Pancreas (tissue), 10 donors: Measurements from ENCODE around the gene OR4N2. TPM values are rescaled to one million over a fixed set of nuclear protein-coding genes. Genes with fewer than 3 reads are reported as not detected.
"Not testable (repeated sequence)": the region's sequence is repeated elsewhere in the genome, so short reads cannot be mapped to it uniquely, and the experiment has no call there.

ENCODE experiments used
- ATAC-seq, 4 donors: fragments of 200-7000 bp; cut with Tn5 transposase; one replicate each; pipeline versions ENCODE4 v1.8.0 to v1.9.1; 2020; ENCODE audit warnings: mild to moderate bottlenecking in 4 of 4, moderate library complexity in 4 of 4
- DNase-seq, 6 donors: peaks; one replicate each; pipeline ENCODE4 v3.0.0-alpha.2; 2020
- FAIRE-seq: peaks from 2 replicates; lab custom pipeline; 2012; peaks lifted over from hg19 to GRCh38; lab: Jason Lieb, UNC
- H3K27ac ChIP-seq, 4 donors: fragments of 200-600 bp; sonication (generic); 1 replicate in 3 of 4; 2 replicates in 1 of 4; pipeline versions ENCODE4 v1.5.0 to v1.8.0; 2020
- H3K27me3 ChIP-seq, 4 donors: fragments of 200-600 bp; one replicate each; pipeline ENCODE4 v1.8.0; 2021
- H3K36me3 ChIP-seq, 3 donors: fragments of 200-600 bp; sonication (generic) in 1 of 3; one replicate each; pipeline versions ENCODE4 v1.5.0 to v1.8.0; 2020 to 2021
- H3K4me1 ChIP-seq, 3 donors: fragments of 200-600 bp; one replicate each; pipeline ENCODE4 v1.8.0; 2021
- H3K4me3 ChIP-seq, 4 donors: fragments of 200-600 bp; sonication (generic) in 2 of 4; one replicate each; pipeline versions ENCODE4 v1.5.0 to v1.8.0; 2020 to 2021
- H3K9me3 ChIP-seq, 4 donors: fragments of 200-600 bp; one replicate each; pipeline ENCODE4 v1.8.0; 2021
- WGBS, 2 donors: extraction: QIAGEN DNeasy Blood & Tissue Kit; methylation state at CpG; one replicate each; pipeline ENCODE4 v1.1.7; 2013; 5-methylcytosine and 5-hydroxymethylcytosine counted together
- intact Hi-C, 3 donors: fragments of 100-400 bp; cut with DNase I; formaldehyde crosslinking; loops; one replicate each; pipeline versions ENCODE4 v1.11.1 to v1.14.2; 2022
- polyA plus RNA-seq, 2 donors: library from polyadenylated mRNA; stranded (reverse); fragments of 200-250 nt; gene quantifications; one replicate each; pipeline ENCODE4 v1.2.3, GENCODE V29; 2013
- total RNA-seq, 6 donors: library from RNA; stranded (reverse); fragmentation: NEBNext Ultra II Directional in 4 of 6; extraction: Animal tissue kit (Norgen Biotek cat#: 25700) in 4 of 6; gene quantifications; one replicate each; pipeline versions ENCODE4 v1.2.1 to v1.2.4, GENCODE V29; 2021 to 2023
- TF ChIP-seq, protein P1 (sequence below), 4 donors: fragments of 200-600 bp; sonication (generic) in 3 of 4; IDR thresholded peaks; one replicate each; pipeline versions ENCODE4 v1.5.0 to v1.8.0; 2021; ENCODE audit warnings: antibody characterized with exemption in 4 of 4
- donor health status: healthy with polysubstance abuse.
- donor health status: DM: no; HTN: no; CAD: no; lungs with moderate emphysema.
- donor health status: DM: no; HTN: no; CAD: no.
- donor health status: control.
- donor health status: control.
- donor health status: Bipolar disorder and iron deficiency.
- donor health status: DM: yes; HTN: yes; CAD: no.
- donor health status: DM: no; HTN: no; CAD: no.
- donor health status: DM: no; HTN: no; CAD: no.
- donor health status: DM: yes; HTN: yes; CAD: no.

OR4N2 gene, protein sequence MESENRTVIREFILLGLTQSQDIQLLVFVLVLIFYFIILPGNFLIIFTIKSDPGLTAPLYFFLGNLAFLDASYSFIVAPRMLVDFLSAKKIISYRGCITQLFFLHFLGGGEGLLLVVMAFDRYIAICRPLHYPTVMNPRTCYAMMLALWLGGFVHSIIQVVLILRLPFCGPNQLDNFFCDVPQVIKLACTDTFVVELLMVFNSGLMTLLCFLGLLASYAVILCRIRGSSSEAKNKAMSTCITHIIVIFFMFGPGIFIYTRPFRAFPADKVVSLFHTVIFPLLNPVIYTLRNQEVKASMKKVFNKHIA
- total RNA-seq (not detected), polyA plus RNA-seq (not detected)

DNA sequence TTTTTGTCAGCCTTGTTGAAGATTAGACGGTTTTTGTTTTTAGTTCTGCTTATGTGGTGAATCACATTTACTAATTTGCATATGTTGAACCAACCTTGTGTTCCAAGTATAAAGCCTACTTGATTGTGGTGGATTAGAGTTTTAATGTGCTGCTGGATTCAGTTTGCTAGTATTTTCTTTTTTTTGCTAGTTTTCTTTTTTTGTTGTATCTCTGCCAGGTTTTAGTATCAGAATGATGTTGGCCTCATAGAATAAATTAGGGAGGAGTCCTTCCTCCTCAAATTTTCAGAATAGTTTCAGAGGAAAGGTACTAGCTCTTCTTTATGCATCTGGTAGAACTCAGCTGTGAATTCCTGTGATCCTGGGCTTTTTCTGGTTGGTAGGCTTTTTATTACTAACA lies at the start of gene OR4N2:
OR4N2 (plus strand) TSS at position 301 of the 400 bp plus-strand sequence. CDS start 23,679 bp downstream, outside the sequence.
- H3K9me3 ChIP-seq, H3K36me3 ChIP-seq, H3K27ac ChIP-seq, FAIRE-seq, intact Hi-C loops, ATAC-seq, H3K4me3 ChIP-seq, DNase-seq, H3K4me1 ChIP-seq, H3K27me3 ChIP-seq: not testable (repeated sequence)
- 40 to 78% methylated on average over 1 of the region's 1 CpG for WGBS, 2 donors

DNA sequence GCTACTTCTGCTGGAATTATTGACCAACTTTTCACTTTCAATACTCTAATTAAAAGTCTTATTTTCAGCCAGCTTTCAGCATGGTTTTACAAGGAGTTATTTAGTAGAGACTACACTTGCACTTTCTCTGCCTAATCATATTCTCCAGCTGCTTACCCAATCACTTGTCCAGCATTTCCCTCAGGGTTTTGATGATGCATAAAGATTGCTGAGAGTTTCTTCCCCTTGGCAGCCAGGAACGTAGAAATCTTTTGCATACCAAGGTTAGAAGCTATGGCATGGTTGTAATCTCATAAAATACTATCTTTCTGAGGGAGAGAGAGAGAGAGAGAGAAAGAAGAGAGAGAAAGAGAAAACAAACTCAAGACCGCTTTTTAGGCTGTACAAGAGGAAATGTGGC lies 49.4 kb upstream of the OR4N2 start:
- FAIRE-seq (no peak), DNase-seq (no peak), ATAC-seq (peak in 1 of 4 donors; percentile 23)
- intact Hi-C loops: no loop called here
- no peaks in the 10 kb centered on the region for H3K27me3 ChIP-seq
- no peak overlapping the region for H3K4me3 ChIP-seq
- H3K36me3 ChIP-seq: no peaks in the 10 kb centered on the region
- TF ChIP-seq, protein P1, sequence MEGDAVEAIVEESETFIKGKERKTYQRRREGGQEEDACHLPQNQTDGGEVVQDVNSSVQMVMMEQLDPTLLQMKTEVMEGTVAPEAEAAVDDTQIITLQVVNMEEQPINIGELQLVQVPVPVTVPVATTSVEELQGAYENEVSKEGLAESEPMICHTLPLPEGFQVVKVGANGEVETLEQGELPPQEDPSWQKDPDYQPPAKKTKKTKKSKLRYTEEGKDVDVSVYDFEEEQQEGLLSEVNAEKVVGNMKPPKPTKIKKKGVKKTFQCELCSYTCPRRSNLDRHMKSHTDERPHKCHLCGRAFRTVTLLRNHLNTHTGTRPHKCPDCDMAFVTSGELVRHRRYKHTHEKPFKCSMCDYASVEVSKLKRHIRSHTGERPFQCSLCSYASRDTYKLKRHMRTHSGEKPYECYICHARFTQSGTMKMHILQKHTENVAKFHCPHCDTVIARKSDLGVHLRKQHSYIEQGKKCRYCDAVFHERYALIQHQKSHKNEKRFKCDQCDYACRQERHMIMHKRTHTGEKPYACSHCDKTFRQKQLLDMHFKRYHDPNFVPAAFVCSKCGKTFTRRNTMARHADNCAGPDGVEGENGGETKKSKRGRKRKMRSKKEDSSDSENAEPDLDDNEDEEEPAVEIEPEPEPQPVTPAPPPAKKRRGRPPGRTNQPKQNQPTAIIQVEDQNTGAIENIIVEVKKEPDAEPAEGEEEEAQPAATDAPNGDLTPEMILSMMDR (IDR thresholded peaks at IDR 0.05): no peak
- WGBS, 2 donors: 28% methylated on average over 2 of the region's 2 CpGs
- H3K4me1 ChIP-seq: no peaks in the 10 kb centered on the region
- no peaks in the 10 kb centered on the region for H3K9me3 ChIP-seq
- no peak overlapping the region for H3K27ac ChIP-seq

DNA sequence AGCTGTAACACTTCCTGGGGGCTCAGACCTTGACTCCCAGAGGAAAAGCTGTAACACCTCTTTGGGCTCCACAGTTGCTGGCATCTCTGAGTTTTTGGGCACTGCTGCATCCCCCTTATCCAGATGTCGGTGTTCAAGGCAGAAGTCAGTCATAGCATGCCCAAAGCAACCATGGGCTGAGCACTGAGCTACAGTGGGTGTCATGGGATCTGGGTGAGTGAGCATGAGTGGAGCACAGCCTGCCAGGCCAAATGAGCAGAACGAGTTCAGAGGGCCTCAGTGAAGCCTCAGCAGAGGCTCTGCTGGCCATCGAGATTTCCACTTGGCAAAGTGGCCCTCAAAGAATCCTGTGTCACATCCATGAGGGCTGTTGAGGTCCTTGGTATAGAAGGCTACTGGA lies 32.1 kb upstream of the OR4N2 start:
- ATAC-seq, FAIRE-seq, intact Hi-C loops, H3K27ac ChIP-seq, H3K27me3 ChIP-seq, H3K36me3 ChIP-seq, DNase-seq, H3K4me1 ChIP-seq, H3K9me3 ChIP-seq, H3K4me3 ChIP-seq: not testable (repeated sequence)
- 36 to 39% methylated on average over 3 of the region's 3 CpGs for whole genome bisulfite sequencing, 2 donors

DNA sequence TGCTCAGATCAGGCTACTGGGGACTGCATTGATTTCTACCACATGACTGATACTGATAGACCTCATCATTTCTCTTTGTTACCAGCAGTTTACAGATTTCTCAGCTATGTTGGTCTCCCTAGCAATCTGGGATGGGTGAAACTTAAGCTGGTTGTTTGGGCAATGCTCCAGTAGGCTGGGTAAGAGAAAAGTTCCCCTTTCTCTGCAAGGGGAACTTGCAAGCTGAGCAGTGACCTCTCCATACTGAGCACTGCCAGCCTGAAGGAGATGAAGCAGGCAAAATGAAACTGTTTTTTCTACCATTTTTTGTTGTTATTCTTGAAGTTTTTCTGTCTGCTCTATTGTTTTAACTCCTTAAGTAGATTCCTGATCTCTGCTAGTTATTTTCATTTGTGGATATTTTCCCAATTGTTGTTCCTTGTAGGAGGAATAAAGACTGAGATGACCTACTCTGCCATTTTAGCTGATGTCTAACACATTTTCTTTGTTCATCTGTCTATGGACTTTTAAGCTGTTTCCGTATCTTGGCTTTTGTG lies 31.6 kb upstream of the OR4N2 start:
- H3K4me3 ChIP-seq: no peak overlapping the region
- TF ChIP-seq, protein P1 (IDR thresholded peaks at IDR 0.05): no peak
- DNase-seq: no peak
- intact Hi-C loops: no loop called here
- H3K4me1 ChIP-seq: no peaks in the 10 kb centered on the region
- H3K9me3 ChIP-seq: no peaks in the 10 kb centered on the region
- no peaks in the 10 kb centered on the region for H3K36me3 ChIP-seq
- H3K27me3 ChIP-seq: no peaks in the 10 kb centered on the region
- H3K27ac ChIP-seq: no peak overlapping the region
- WGBS, 2 donors: 80 to 87% methylated on average over 1 of the region's 1 CpG
- ATAC-seq: peak in 1 of 4 donors; percentile 71
- no peak for FAIRE-seq

DNA sequence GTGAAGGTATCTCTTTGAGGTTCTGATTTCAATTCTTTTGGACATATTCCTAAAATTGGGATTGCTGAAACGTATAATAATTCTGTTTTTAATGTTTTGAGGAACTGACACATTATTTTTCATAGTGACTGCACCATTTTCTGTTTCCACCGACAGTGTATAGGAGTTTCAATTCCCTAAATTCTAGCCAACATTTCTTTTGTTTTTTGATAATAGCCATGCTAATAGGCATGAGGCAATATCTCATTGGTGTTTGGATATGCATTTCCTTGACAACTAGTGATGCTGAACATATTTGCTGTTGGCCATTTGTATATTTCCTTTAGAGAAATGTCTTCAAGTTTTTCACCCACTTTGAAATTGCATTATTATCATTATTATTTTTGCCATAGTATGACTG lies 31.1 kb upstream of the OR4N2 start:
- DNase-seq, H3K4me3 ChIP-seq, intact Hi-C loops: not testable (repeated sequence)

DNA sequence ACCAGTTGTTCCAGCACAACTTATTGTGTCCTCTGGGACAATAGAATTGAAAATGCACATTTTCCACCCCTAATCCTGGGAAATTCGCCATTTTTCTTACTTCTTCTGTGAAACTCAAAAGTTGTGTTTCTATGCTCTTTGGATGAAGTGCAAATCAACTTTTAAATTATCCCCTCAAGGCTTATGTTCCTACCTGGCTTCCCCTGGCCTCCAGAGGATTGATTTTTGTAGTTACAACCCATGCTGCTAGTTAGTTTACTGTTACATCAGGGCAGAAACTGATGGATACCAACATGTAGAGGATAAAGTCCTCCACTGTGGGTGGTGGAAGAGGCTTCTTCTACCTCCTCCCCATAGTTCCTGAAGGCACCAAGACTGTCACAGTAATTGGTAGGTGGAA lies 30.4 kb upstream of the OR4N2 start, which contains the start of gene OR4M1:
OR4M1 (plus strand) TSS at position 301 of the 400 bp plus-strand sequence. CDS start 6,819 bp downstream, outside the sequence.
- H3K9me3 ChIP-seq, FAIRE-seq, H3K4me1 ChIP-seq, H3K36me3 ChIP-seq, H3K27me3 ChIP-seq, H3K4me3 ChIP-seq, DNase-seq, H3K27ac ChIP-seq, intact Hi-C loops, ATAC-seq: not testable (repeated sequence)
- 6% methylated on average over 1 of the region's 1 CpG for WGBS, 2 donors

More for the DNA sequence above, 31.1 kb upstream of the OR4N2 start:
- not testable (repeated sequence) for H3K27me3 ChIP-seq, H3K9me3 ChIP-seq, H3K4me1 ChIP-seq, H3K27ac ChIP-seq, H3K36me3 ChIP-seq
- FAIRE-seq (peak; percentile 89), ATAC-seq (peak in 1 of 4 donors; percentile 60)
- WGBS, 2 donors: 29 to 43% methylated on average over 2 of the region's 2 CpGs

DNA sequence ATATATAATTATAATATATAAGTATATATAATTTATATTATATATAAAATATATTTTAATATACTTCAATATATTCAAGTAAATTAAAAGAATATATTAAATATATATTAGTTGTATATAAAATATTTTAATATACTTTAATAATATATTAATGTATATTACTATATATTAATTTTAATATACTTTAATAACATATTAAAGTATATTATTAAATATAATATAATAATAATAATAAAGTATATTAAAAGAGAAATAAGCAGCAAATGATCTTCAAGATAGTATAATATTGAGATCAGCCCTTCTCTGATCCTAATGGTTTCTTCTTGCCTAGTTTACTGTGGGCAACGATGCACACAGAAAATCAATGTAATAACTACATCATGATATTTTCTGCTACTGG lies 28.0 kb upstream of the OR4N2 start:
- ATAC-seq: no peak
- 35 to 69% methylated on average over 1 of the region's 1 CpG for WGBS, 2 donors
- no peak for DNase-seq
- no peak overlapping the region for H3K4me3 ChIP-seq
- intact Hi-C loops: no loop called here
- no peaks in the 10 kb centered on the region for H3K4me1 ChIP-seq
- no peaks in the 10 kb centered on the region for H3K36me3 ChIP-seq
- FAIRE-seq: peak; percentile 99
- no peak overlapping the region for H3K27ac ChIP-seq
- no peaks in the 10 kb centered on the region for H3K27me3 ChIP-seq
- TF ChIP-seq, protein P1 (IDR thresholded peaks at IDR 0.05): no peak
- no peaks in the 10 kb centered on the region for H3K9me3 ChIP-seq

DNA sequence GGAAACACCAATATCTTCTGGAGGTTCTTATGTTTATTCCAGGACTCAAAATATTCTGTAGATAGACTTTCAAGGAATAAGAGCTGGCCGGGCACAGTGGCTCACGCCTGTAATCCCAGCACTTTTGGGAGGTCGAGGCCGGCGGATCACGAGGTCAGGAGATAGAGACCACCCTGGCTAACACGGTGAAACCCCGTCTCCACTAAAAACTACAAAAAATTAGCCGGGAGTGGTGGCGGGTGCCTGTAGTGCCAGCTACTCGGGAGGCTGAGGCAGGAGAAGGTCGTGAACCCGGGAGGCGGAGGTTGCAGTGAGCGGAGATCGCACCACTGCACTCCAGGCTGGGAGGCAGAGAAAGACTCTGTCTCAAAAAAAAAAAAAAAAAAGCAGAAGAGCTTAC lies 17.7 kb upstream of the OR4N2 start:
- ATAC-seq, H3K4me1 ChIP-seq, H3K9me3 ChIP-seq, H3K27me3 ChIP-seq, DNase-seq, H3K4me3 ChIP-seq, H3K36me3 ChIP-seq, FAIRE-seq, intact Hi-C loops, H3K27ac ChIP-seq: not testable (repeated sequence)
- WGBS, 2 donors: 69 to 74% methylated on average over 16 of the region's 16 CpGs

DNA sequence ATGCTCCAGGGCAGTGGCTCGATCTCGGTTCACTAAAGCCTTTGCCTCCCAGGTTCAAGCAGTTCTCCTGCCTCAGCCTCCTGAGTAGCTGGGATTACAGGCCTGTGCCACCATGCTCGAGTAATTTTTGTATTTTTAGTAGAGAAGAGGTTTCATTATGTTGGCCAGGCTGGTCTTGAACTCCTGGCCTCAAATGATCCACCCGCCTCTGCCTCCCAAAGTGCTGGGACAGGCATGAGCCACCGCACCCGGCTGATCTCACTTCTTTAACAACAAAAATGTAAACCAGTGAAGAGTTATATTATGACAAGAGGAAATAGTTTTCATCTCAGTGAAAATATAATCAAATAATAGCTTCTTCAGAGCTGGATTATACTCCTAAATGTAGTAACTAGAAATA lies 16.3 kb upstream of the OR4N2 start:
- FAIRE-seq, H3K9me3 ChIP-seq, H3K4me3 ChIP-seq, DNase-seq, ATAC-seq, intact Hi-C loops, H3K27ac ChIP-seq, H3K36me3 ChIP-seq, H3K27me3 ChIP-seq, H3K4me1 ChIP-seq: not testable (repeated sequence)
- 56 to 65% methylated on average over 6 of the region's 6 CpGs for WGBS, 2 donors
